ENCODE results near the gene INPP5K. TPM values are rescaled to one million over a fixed set of nuclear protein-coding genes. Genes with fewer than 3 reads are reported as not detected.

Gene INPP5K
- total and polyA plus RNA-seq, 10 of the 15 experiments (the other 5 are each of a cell fraction or from before 2014, with no cell fraction given) = 0.58 to 41.2 (median 23.3) TPM

DNA sequence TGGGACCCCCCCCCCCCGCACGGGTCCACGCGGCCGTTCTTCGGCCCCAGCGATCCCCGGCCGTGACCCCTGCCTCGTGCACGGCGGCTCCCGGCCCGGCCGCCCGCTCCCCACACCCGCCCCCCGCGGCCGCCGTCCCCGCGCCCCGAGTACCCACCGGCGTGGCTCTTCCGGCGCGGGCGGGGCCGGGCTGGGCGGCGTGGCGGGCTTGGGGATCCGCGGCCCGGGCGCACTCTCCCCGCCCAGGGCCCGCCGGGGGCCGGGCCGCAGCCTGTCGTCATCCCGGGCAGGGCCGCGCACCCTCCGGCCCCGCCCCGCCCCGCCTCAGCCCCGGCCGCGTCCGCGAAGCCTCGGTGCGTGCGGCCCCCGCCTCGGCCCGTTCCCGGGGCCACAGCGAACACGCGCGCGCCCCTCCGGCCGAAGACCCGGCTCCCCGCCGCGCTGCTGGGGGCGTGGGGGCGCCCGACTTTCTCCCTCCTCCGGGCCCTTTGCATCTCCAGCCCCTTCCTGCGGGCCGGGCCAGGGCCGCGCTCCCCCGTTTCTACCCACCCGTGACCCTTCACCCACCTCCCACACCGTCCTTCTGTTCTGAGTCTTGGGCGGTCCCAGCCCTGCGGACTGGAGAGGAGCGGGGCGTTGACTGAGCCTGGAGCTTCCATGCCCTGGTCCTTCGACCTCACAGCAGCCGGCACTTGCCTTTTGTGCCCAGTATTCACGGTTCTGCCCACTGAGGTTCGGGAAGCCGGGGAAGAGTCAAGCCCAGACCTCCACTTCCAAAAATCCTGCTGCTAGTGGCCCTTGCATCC, 24.8 kb downstream of the INPP5K start:
- ChIA-PET SMC1A (ENCODE audit: uncharacterized antibody, unreplicated experiment) (interaction anchor here (1.4 kb wide), 1 partner anchor 17 kb away, joined by 4 read pairs; no protein-coding TSS in a partner anchor), CTCF (interaction anchor here (1.2 kb wide), 2 partner anchors 24 to 125 kb away, joined by 3 to 5 read pairs; no protein-coding TSS in a partner anchor), POLR2A (no interaction called here), RAD21 (ENCODE audit: unreplicated experiment) (no interaction called here)
- no peak for FAIRE-seq
- Histone ChIP-seq H3K36me3 (ENCODE audit: control insufficient read depth in 2 of 2, insufficient read depth in 2 of 2, low read length in 1 of 2) (peaks cover 0 to 4% of the 10 kb centered on the region in 2 experiments; a peak in 1 of 4 replicates), H3K9me3 (replicated peaks; ENCODE audit: control insufficient read depth, insufficient read depth, low read length) (no peaks in the 10 kb centered on the region), H3K4me2 (ENCODE audit: control insufficient read depth, insufficient read depth) (peak overlapping the region; percentile 99), H3K27me3 (replicated peaks in 1 of 2; ENCODE audit: control insufficient read depth in 2 of 2, insufficient read depth in 2 of 2, low read length in 1 of 2) (no peaks in the 10 kb centered on the region), H3K9ac (ENCODE audit: control insufficient read depth, insufficient read depth, low read length) (peak overlapping the region; percentile 67; the same call in 1 of the 2 replicates), H3K4me1 (ENCODE audit: control insufficient read depth, insufficient read depth, low read length) (peaks cover 17% of the 10 kb centered on the region), H3K4me3 (peak overlapping the region; percentile 96), H4K20me1 (ENCODE audit: control insufficient read depth, insufficient read depth) (no peaks in the 10 kb centered on the region), H2AFZ (ENCODE audit: control insufficient read depth, low read depth, low read length) (peak overlapping the region; percentile 81; the same call in 1 of the 2 replicates), H3K79me2 (ENCODE audit: control insufficient read depth, insufficient read depth, low read length) (no peaks in the 10 kb centered on the region), H3K27ac (ENCODE audit: control insufficient read depth, insufficient read depth) (peak overlapping the region; percentile 35)
- ATAC-seq = peak; percentile 51
- 6% methylated on average over 16 of the region's 94 CpGs for WGBS (ENCODE audit: insufficient coverage, insufficient replicate concordance, low lambda C conversion rate, missing lambda C conversion rate)
- TF ChIP-seq BHLHE40 (IDR thresholded peaks at IDR 0.05; ENCODE audit: borderline replicate concordance in 1 of 2, low read depth in 2 of 2, low read length in 1 of 2) (peak in 1 of 2 experiments; percentile 33; a peak in 1 of 4 replicates), BACH1 (IDR thresholded peaks at IDR 0.05; ENCODE audit: borderline replicate concordance) (peak; percentile 82; the same call in 1 of the 2 replicates), NR2F1 (conservative IDR thresholded peaks at IDR 0.05) (peak; percentile 52; the same call in 1 of the 2 replicates), GATAD2B (conservative IDR thresholded peaks at IDR 0.05; ENCODE audit: low read depth) (peak; percentile 51; the same call in 1 of the 2 replicates), IKZF1 (conservative IDR thresholded peaks at IDR 0.05) (peak; percentile 11; the same call in 1 of the 2 replicates), POLR2AphosphoS2 (IDR thresholded peaks at IDR 0.05; ENCODE audit: low read depth, low read length) (no peak), EGR1 (IDR thresholded peaks at IDR 0.05; ENCODE audit: borderline replicate concordance in 1 of 2, low read depth in 2 of 2, low read length in 2 of 2) (peak in 1 of 2 experiments; percentile 30; a peak in 1 of 3 replicates), HDGF (IDR thresholded peaks at IDR 0.05) (0 out of 2 replicates have a peak, but pooled peaks have one; percentile 22), POLR2A (IDR thresholded peaks at IDR 0.05; ENCODE audit: low read depth, low read length) (0 out of 2 replicates have a peak, but pooled peaks have one; percentile 1)
- TF ChIP-seq, protein P1, sequence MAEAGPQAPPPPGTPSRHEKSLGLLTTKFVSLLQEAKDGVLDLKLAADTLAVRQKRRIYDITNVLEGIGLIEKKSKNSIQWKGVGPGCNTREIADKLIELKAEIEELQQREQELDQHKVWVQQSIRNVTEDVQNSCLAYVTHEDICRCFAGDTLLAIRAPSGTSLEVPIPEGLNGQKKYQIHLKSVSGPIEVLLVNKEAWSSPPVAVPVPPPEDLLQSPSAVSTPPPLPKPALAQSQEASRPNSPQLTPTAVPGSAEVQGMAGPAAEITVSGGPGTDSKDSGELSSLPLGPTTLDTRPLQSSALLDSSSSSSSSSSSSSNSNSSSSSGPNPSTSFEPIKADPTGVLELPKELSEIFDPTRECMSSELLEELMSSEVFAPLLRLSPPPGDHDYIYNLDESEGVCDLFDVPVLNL (IDR thresholded peaks at IDR 0.05; ENCODE audit: low read depth, low read length) = no peak
- TF ChIP-seq, protein P2, sequence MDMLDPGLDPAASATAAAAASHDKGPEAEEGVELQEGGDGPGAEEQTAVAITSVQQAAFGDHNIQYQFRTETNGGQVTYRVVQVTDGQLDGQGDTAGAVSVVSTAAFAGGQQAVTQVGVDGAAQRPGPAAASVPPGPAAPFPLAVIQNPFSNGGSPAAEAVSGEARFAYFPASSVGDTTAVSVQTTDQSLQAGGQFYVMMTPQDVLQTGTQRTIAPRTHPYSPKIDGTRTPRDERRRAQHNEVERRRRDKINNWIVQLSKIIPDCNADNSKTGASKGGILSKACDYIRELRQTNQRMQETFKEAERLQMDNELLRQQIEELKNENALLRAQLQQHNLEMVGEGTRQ (IDR thresholded peaks at IDR 0.05; ENCODE audit: borderline replicate concordance, low read depth, low read length) = no peak
- no TSS peak for BruUV-seq (replicated peaks)
- intact Hi-C loops (cut with micrococcal nuclease; ENCODE audit: unreplicated experiment) = no loop called here
- DNase-seq (ENCODE audit: low read depth, low spot score) = no peak
- in situ Hi-C loops (cut with MboI) = no loop called here
